GM21737 (cell line): ENCODE results near the gene PPP1R13B.
A peak's percentile ranks its signal among the peaks of the same experiment; 100 is the strongest.

Experiments
- ATAC-seq: cut with Tn5 transposase; IDR thresholded peaks from one replicate; pipeline ENCODE4 v1.9.1; 2021; ENCODE audit warnings: mild to moderate bottlenecking, moderate library complexity; ENCODE audit not compliant: unreplicated experiment

PPP1R13B gene

DNA sequence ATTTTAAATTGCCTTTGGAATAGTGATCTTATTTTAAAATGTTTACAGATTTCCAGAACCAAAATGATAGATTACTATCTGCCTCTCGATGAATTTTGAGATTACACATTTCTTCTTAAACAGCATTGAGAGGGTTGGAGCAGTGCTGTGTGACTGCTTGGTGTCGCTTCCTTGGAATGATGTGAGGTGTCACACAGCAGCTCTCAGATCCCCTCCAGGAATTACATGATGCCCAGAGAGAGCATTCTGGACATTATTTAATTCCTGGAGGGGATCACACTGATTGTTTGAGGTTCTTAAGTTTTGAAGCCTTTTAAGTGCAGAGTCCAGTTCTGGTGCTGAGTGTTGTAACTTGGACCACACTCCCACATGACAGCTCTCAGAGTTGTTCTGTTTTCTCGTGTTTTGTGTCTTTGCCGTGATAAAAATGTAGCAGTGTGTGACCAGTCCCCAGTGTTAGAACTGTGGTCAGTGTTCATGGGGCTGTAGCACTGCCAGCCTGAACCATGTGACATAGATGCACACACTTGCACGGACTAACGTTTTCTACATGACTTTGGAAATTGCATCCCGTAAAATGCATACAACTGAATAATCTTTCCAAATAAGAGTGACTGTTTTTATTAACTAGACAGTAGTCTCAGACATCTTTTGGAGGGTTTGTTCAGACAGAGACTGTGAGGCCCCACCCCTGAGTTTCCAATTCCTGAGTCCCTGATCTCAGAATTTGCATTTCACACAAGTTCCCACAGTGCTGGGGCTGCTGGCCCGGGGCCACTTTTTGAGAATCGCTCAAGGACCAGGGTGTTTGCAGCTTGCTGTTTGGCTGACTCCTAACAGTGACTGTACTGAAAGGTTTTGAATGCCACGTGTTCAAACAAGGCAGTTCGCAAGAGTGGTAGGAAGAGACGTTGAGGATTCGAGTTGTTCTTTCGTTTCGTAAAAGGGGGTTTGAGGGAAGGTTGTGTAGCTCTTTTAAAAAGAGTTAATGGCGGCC is 158.2 kb downstream of the PPP1R13B start:
- peak; percentile 44 for ATAC-seq

DNA sequence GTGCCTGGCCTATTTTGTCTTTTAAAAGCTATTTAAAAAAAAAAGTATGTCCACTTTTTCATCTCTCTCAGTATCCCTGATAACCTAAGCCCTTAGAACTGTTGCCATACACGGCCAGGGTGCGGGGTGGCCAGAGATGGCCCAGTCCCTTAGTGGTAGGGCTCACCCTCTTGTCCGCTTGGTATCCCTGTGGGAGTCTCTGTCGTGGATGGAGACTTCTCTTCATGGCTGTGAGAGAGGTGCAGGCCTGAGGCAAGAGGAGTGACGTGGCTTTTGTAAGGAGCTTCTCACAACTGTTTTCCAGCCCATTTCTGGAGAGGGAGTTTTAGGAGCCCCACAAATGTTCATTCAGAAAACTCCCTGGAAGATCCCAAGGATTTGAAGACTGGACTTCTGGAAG is 158.9 kb downstream of the PPP1R13B start:
- no peak for ATAC-seq

DNA sequence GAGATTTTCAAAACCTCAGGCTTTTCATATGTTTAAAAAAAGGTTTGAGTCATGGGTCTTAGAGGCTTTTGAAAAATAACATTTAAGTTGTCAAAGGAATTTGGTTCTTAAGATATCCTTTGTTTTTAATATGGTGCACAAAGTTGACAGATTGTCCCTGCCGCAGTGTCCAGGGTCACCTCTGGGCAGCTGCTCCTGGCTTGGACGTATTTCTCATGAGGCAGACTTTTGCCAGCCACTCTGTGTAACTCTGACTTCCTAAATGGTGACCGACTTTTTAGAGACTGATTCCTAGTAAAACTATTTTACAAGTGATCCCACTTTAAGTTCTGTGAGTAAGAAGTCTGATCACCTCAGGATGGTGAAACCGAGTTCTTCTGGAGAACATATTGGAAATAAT is 159.7 kb downstream of the PPP1R13B start:
- no peak for ATAC-seq

DNA sequence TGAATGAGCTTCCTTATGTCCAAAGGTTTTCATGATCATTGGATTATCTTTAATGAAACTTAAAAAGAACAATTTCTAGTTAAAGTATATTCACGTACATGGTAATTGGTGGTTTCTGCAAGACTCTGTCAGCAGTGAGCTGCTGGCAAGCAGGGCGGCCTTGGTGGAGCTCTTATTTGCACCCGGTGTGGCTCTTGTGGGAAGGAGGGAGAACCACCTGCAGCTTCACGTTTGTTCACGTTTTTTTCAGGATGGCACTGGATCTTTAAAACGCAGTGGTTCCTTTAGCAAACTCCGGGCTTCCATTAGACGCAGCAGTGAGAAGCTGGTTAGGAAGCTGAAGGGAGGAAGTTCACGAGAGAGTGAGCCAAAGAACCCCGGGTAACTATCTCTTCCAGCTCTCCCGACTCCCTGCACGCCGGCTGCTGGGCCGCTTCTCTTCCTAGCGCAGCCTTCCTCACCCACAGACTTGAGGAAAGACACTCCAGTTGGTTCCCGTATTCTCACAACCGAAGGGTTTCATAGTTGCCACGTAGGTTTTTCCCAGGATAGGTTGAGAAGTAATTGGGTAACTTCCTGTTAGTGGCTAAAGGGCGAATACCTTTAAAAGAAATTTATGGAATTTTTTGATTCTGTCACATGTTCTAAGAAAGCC is 160.4 kb downstream of the PPP1R13B start:
- no peak for ATAC-seq

DNA sequence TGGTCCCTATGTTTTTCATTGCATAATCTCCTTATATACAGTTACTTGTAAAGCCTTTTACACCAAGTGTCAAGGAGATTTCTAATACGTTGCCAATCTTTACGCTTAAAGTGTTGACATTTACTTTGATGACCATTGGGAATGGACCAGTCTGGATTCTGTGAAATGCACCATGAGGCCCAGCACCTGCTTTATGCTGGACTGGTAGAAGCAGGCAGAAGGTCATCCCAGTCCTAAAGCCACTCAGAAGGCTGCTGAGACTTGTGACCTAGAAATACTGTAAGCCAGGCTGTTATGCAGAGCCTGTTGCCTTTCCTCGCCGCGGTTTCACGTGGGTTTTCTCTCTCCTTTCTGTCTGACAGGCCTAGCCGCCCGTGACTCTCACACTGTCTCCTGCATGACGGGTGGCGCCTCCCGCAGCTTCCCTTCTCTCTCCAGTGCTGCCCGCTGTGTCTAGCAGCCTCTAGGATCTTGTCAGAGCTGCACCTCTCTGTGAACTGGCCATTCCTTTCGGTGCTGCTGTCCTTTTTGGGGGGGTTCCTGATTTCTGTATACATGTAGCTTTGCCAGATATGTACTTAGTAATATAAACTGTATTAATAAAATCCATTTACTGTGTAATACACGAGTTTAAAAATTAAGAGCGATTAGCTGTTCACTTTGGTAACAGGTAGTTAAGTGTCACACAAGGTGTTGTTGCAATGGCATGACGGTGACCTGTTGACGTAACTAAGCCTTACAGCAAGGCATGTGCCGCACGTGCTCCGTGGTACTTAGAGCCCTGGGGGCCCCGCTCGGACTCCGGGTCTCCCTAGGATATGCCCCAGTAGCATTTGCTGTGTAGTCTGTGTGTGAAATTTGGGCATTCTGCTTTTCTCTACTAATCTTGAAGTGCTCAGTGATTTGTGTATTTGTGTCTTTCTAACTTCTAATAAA is 161.8 kb downstream of the PPP1R13B start:
- ATAC-seq, result no peak

DNA sequence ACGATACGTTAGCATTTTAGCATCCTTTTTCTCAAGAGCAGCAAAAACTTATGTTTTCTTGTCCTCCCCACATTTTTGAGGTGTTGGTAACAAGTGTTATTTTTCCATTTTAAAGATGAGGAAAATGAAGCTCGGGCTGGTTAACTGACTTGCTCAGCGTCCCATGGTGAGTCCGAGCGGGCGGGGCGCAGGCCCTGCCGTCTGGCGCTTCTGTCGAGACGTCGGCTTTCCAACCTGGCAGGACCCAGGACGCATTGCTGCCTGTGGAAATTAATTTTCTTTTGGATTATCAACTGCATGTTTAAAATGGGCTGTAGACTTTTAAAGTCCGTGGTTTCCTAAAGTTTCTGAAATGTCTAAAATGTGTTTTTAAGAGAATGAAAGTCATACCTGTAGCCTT is 162.5 kb downstream of the PPP1R13B start:
- ATAC-seq, result no peak

DNA sequence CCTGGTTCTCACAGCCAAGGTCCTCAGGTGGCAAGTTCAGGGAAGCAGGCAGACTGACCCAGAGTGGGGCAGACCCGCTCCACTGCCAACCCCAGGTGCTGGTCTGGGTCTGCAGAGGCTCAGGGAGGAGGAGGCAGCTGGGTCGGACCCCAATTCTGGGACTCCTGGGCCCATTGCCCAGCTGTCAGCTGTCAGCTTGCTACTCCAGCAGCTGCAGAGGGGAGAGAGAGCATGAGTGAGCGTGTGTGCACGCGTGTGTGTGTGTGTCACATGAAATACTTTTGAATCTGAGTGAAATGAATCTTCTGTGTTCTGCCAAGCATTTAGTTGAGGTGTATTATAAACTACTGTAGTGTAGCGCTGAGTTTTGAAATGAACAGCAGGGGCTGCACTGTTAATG is 162.9 kb downstream of the PPP1R13B start:
- no peak for ATAC-seq
